ENCODE results near the gene KIF2C. TPM values are rescaled to one million over a fixed set of nuclear protein-coding genes. Genes with fewer than 3 reads are reported as not detected.

The KIF2C gene
- total RNA-seq, 1 experiment from 2014 or later: 92.6 TPM

DNA sequence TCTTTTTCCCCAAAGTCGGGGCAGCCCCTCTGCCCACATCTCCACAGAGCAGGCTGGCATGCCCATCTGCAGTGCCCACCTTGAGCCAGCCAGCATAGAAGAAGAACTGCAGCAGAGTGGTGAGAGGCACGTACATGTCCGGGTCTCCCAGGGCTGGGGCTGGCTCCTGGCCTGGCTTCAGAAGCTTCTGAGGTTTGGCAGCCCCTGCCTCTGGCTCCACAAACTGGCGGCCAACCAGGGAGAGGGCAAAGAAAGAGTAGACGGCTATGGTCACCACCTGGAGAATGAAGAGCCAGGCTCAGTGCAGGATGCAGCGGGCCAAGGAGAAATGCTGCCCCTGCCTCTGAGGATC is 45.4 kb downstream of the KIF2C start:
- POLR2A ChIA-PET: interaction anchor here (1.1 to 3.7 kb wide), 5 partner anchors 9 to 55 kb away, joined by 3 to 16 read pairs (median 5); partner anchors contain the start of genes PLK3, RNU5D-1 and RPS8
- RAD21 ChIA-PET (ENCODE audit: low non-redundant PET in 1 of 2, low total read pairs in 2 of 2, uncharacterized antibody in 2 of 2, unreplicated experiment in 2 of 2): interaction anchor here in 1 of 2 experiments (0.7 kb wide), 1 partner anchor 226 kb away, joined by 8 read pairs; the partner anchor contains the start of gene HECTD3
- H3K27ac ChIP-seq (ENCODE audit: low read depth, low read length): no peak overlapping the region
- no peak overlapping the region for H3K4me3 ChIP-seq (replicated peaks in 1 of 2; ENCODE audit: low read depth in 1 of 2, low read length in 2 of 2)
- ATAC-seq (no peak), DNase-seq (ENCODE audit: low read depth, low spot score) (no peak)
- H3K27me3 ChIP-seq (ENCODE audit: insufficient read depth, low read length): no peaks in the 10 kb centered on the region
- no peaks in the 10 kb centered on the region for H4K20me1 ChIP-seq (ENCODE audit: insufficient read depth)
- H3K4me1 ChIP-seq (ENCODE audit: control insufficient read depth in 1 of 2, insufficient read depth in 2 of 2, low read length in 2 of 2): peaks cover 6 to 24% of the 10 kb centered on the region in 2 experiments
- no peaks in the 10 kb centered on the region for H3K9me2 ChIP-seq (ENCODE audit: insufficient read depth)
- intact Hi-C loops (cut with micrococcal nuclease): loop anchor here (5.0 kb wide), 1 partner anchor 787 kb away; no protein-coding TSS in a partner anchor
- H2AFZ ChIP-seq (ENCODE audit: low read depth, low read length, poor library complexity, severe bottlenecking): no peak overlapping the region
- no peak overlapping the region for H3K9ac ChIP-seq (ENCODE audit: low read length)
- TF ChIP-seq JUND (IDR thresholded peaks at IDR 0.05): no peak
- no peaks in the 10 kb centered on the region for H3K79me2 ChIP-seq (ENCODE audit: insufficient read depth, low read length)
- H3K4me2 ChIP-seq (ENCODE audit: low read length): no peak overlapping the region
- peaks cover 2 to 8% of the 10 kb centered on the region in 2 experiments; a peak in 1 of 4 replicates for H3K36me3 ChIP-seq (ENCODE audit: control insufficient read depth in 1 of 2, insufficient read depth in 2 of 2, low read length in 2 of 2)
- CTCF ChIA-PET: interaction anchor here (0.8 to 1.3 kb wide), 2 partner anchors 9 to 24 kb away, joined by 3 read pairs; partner anchors contain the start of gene BTBD19
- no TSS peak for BruUV-seq (replicated peaks)
- no peaks in the 10 kb centered on the region for H3K9me3 ChIP-seq (ENCODE audit: control insufficient read depth in 1 of 2, insufficient read depth in 1 of 2, low read depth in 1 of 2, low read length in 2 of 2)

- DNase-seq (ENCODE audit: low read depth, low spot score): no peak
- peaks cover 2 to 8% of the 10 kb centered on the region in 2 experiments; a peak in 1 of 4 replicates for H3K36me3 ChIP-seq (ENCODE audit: control insufficient read depth in 1 of 2, insufficient read depth in 2 of 2, low read length in 2 of 2)
- peak overlapping the region; percentile 35 to 51 for H3K4me3 ChIP-seq (replicated peaks in 1 of 2; ENCODE audit: low read depth in 1 of 2, low read length in 2 of 2)
- H3K79me2 ChIP-seq (ENCODE audit: insufficient read depth, low read length): no peaks in the 10 kb centered on the region
- peaks cover 6 to 24% of the 10 kb centered on the region in 2 experiments for H3K4me1 ChIP-seq (ENCODE audit: control insufficient read depth in 1 of 2, insufficient read depth in 2 of 2, low read length in 2 of 2)
- RAD21 ChIA-PET (ENCODE audit: low non-redundant PET in 1 of 2, low total read pairs in 2 of 2, uncharacterized antibody in 2 of 2, unreplicated experiment in 2 of 2): interaction anchor here in 1 of 2 experiments (0.7 kb wide), 1 partner anchor 225 kb away, joined by 8 read pairs; the partner anchor contains the start of gene HECTD3
- no peaks in the 10 kb centered on the region for H3K9me3 ChIP-seq (ENCODE audit: control insufficient read depth in 1 of 2, insufficient read depth in 1 of 2, low read depth in 1 of 2, low read length in 2 of 2)
- peak overlapping the region; percentile 81 for H3K4me2 ChIP-seq (ENCODE audit: low read length)
- H3K9ac ChIP-seq (ENCODE audit: low read length): peak overlapping the region; percentile 63
- H2AFZ ChIP-seq (ENCODE audit: low read depth, low read length, poor library complexity, severe bottlenecking): peak overlapping the region; percentile 75
- intact Hi-C loops (cut with micrococcal nuclease): loop anchor here (5.0 kb wide), 1 partner anchor 787 kb away; no protein-coding TSS in a partner anchor
- ATAC-seq: peak; percentile 5
- H4K20me1 ChIP-seq (ENCODE audit: insufficient read depth): no peaks in the 10 kb centered on the region
- H3K27me3 ChIP-seq (ENCODE audit: insufficient read depth, low read length): no peaks in the 10 kb centered on the region
- H3K9me2 ChIP-seq (ENCODE audit: insufficient read depth): no peaks in the 10 kb centered on the region
- BruUV-seq (replicated peaks): no TSS peak
- POLR2A ChIA-PET: interaction anchor here (1.1 to 3.7 kb wide), 4 partner anchors 10 to 55 kb away, joined by 3 to 16 read pairs (median 6); partner anchors contain the start of genes PLK3, RNU5D-1 and RPS8
- H3K27ac ChIP-seq (ENCODE audit: low read depth, low read length): peak overlapping the region; percentile 52; the same call in 1 of the 2 replicates
- CTCF ChIA-PET: interaction anchor here (0.8 to 1.3 kb wide), 2 partner anchors 9 to 23 kb away, joined by 3 read pairs; partner anchors contain the start of gene BTBD19
- TF ChIP-seq SIN3A (IDR thresholded peaks at IDR 0.05; ENCODE audit: low read depth) (no peak), RAD21 (IDR thresholded peaks at IDR 0.05; ENCODE audit: low read depth) (no peak), JUND (IDR thresholded peaks at IDR 0.05) (no peak), EGR1 (IDR thresholded peaks at IDR 0.05; ENCODE audit: low read depth) (no peak), ZFX (IDR thresholded peaks at IDR 0.05) (no peak), CBX3 (IDR thresholded peaks at IDR 0.05; ENCODE audit: low read depth) (no peak), CTCF (IDR thresholded peaks at IDR 0.05 in 2 of 3, conservative IDR thresholded peaks at IDR 0.05 in 1 of 3; ENCODE audit: borderline replicate concordance in 1 of 3, insufficient read depth in 1 of 3, low read depth in 2 of 3, low read length in 2 of 3) (no peak), POLR2AphosphoS5 (IDR thresholded peaks at IDR 0.05; ENCODE audit: low read depth, low read length) (no peak), FOSL1 (IDR thresholded peaks at IDR 0.05; ENCODE audit: low read depth) (no peak), EZH2 (IDR thresholded peaks at IDR 0.05) (no peak), YY1 (IDR thresholded peaks at IDR 0.05; ENCODE audit: extremely low read depth, insufficient replicate concordance, low read depth, low read length) (no peak)
- TF ChIP-seq, protein P1, sequence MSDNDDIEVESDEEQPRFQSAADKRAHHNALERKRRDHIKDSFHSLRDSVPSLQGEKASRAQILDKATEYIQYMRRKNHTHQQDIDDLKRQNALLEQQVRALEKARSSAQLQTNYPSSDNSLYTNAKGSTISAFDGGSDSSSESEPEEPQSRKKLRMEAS (IDR thresholded peaks at IDR 0.05): no peak
- TF ChIP-seq, protein P2, sequence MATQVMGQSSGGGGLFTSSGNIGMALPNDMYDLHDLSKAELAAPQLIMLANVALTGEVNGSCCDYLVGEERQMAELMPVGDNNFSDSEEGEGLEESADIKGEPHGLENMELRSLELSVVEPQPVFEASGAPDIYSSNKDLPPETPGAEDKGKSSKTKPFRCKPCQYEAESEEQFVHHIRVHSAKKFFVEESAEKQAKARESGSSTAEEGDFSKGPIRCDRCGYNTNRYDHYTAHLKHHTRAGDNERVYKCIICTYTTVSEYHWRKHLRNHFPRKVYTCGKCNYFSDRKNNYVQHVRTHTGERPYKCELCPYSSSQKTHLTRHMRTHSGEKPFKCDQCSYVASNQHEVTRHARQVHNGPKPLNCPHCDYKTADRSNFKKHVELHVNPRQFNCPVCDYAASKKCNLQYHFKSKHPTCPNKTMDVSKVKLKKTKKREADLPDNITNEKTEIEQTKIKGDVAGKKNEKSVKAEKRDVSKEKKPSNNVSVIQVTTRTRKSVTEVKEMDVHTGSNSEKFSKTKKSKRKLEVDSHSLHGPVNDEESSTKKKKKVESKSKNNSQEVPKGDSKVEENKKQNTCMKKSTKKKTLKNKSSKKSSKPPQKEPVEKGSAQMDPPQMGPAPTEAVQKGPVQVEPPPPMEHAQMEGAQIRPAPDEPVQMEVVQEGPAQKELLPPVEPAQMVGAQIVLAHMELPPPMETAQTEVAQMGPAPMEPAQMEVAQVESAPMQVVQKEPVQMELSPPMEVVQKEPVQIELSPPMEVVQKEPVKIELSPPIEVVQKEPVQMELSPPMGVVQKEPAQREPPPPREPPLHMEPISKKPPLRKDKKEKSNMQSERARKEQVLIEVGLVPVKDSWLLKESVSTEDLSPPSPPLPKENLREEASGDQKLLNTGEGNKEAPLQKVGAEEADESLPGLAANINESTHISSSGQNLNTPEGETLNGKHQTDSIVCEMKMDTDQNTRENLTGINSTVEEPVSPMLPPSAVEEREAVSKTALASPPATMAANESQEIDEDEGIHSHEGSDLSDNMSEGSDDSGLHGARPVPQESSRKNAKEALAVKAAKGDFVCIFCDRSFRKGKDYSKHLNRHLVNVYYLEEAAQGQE (IDR thresholded peaks at IDR 0.05; ENCODE audit: low read depth): no peak
Observed at GRCh38 chr1:44785501-44786137, 46.0 kb downstream of the KIF2C start.
